DOHH2 (cell line): ENCODE results near the gene SCN1A.

ENCODE experiments used
- H3F3A ChIP-seq: fragments of 200-600 bp; sonication (generic), shearing (Covaris generic); 2 replicates; pipeline ENCODE4 v1.6.0; 2016; ENCODE audit warnings: antibody characterized with exemption, mild to moderate bottlenecking; ENCODE audit not compliant: control insufficient read depth, insufficient read depth
- H3K27ac ChIP-seq: fragments of 200-600 bp; sonication (generic); 2 replicates; pipeline ENCODE4 v1.5.1; 2014; ENCODE audit warnings: low read depth, mild to moderate bottlenecking, low read length, moderate library complexity
- H3K27me3 ChIP-seq: fragments of 200-600 bp; sonication (generic); 2 replicates; pipeline ENCODE4 v1.6.1; 2014; ENCODE audit warnings: mild to moderate bottlenecking, low read length, mixed read lengths; ENCODE audit not compliant: control insufficient read depth
- H3K36me3 ChIP-seq: fragments of 200-600 bp; sonication (generic); 2 replicates; pipeline ENCODE4 v1.6.1; 2014; ENCODE audit warnings: mild to moderate bottlenecking, low read length, moderate library complexity, mixed read lengths; ENCODE audit not compliant: control insufficient read depth
- H3K4me1 ChIP-seq: fragments of 200-600 bp; sonication (generic); 2 replicates; pipeline ENCODE4 v1.6.1; 2014; ENCODE audit warnings: mild to moderate bottlenecking, low read length, mixed read lengths; ENCODE audit not compliant: control insufficient read depth
- H3K4me2 ChIP-seq: fragments of 200-600 bp; sonication (generic); 2 replicates; pipeline ENCODE4 v1.6.0; 2014; ENCODE audit warnings: mild to moderate bottlenecking, low read length, moderate library complexity
- H3K4me3 ChIP-seq: fragments of 200-600 bp; sonication (generic); 2 replicates; pipeline ENCODE4 v1.5.1; 2014; ENCODE audit warnings: mild to moderate bottlenecking, low read length, mixed read lengths
- H3K79me2 ChIP-seq: fragments of 200-600 bp; sonication (generic); 2 replicates; pipeline ENCODE4 v1.6.1; 2014; ENCODE audit warnings: mild to moderate bottlenecking, low read length, mixed read lengths; ENCODE audit not compliant: control insufficient read depth
- H3K9me2 ChIP-seq: fragments of 200-600 bp; sonication (generic); replicated peaks from 2 replicates; pipeline ENCODE4 v1.6.1; 2014; ENCODE audit warnings: mild to moderate bottlenecking, low read length, mixed read lengths; ENCODE audit not compliant: control insufficient read depth
- H3K9me3 ChIP-seq: fragments of 200-600 bp; sonication (generic); 2 replicates; pipeline ENCODE4 v1.6.1; 2014; ENCODE audit warnings: antibody characterized with exemption, low read length, mixed read lengths; ENCODE audit not compliant: control insufficient read depth, insufficient read depth
- H4K20me1 ChIP-seq: fragments of 200-600 bp; sonication (generic); 2 replicates; pipeline ENCODE4 v1.6.0; 2014; ENCODE audit warnings: low read depth, mild to moderate bottlenecking, antibody characterized with exemption, low read length, moderate library complexity; ENCODE audit not compliant: control insufficient read depth, insufficient read depth
- EZH2phosphoT487 ChIP-seq: fragments of 200-600 bp; sonication (generic); IDR thresholded peaks from 2 replicates; pipeline ENCODE4 v1.6.1; 2017; ENCODE audit warnings: borderline replicate concordance, mild to moderate bottlenecking, antibody characterized with exemption, low read length, moderate library complexity, mixed read lengths
- TF ChIP-seq, protein P1 (sequence below): fragments of 200-600 bp; sonication (generic); IDR thresholded peaks from one replicate; pipeline ENCODE4 v1.5.1; 2014; ENCODE audit warnings: antibody characterized with exemption, mild to moderate bottlenecking, low read depth, low read length; ENCODE audit not compliant: poor library complexity, severe bottlenecking

Gene SCN1A

DNA sequence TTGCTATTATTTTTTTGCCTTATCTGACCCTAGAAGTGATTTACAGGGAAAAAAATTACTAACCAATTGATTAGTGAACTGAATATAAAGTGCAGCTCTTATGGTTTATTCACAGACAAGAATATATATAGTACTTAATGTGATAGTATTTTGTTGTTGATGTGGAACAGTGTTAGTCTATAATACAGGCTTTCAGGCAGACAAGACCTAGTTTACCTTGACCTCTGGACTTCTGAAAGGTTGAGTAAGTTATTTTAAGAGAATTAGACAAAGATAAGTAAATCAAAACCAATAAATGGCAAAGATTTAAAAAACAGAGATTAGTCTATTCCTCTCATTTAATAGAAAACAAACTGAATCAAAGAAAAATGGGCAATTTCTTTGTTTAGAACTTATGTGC is 46.0 kb downstream of the SCN1A start:
- Histone ChIP-seq H3K27me3 (0 out of 2 replicates have a peak, but pooled peaks cover 2% of the 10 kb centered on the region), H3K79me2 (no peaks in the 10 kb centered on the region), H3K36me3 (no peaks in the 10 kb centered on the region), H4K20me1 (no peaks in the 10 kb centered on the region), H3F3A (no peaks in the 10 kb centered on the region), H3K4me3 (no peak overlapping the region), H3K27ac (no peak overlapping the region), H3K9me3 (no peaks in the 10 kb centered on the region), H3K9me2 (no peaks in the 10 kb centered on the region), H3K4me2 (no peak overlapping the region), H3K4me1 (no peaks in the 10 kb centered on the region)
- TF ChIP-seq, protein P1, sequence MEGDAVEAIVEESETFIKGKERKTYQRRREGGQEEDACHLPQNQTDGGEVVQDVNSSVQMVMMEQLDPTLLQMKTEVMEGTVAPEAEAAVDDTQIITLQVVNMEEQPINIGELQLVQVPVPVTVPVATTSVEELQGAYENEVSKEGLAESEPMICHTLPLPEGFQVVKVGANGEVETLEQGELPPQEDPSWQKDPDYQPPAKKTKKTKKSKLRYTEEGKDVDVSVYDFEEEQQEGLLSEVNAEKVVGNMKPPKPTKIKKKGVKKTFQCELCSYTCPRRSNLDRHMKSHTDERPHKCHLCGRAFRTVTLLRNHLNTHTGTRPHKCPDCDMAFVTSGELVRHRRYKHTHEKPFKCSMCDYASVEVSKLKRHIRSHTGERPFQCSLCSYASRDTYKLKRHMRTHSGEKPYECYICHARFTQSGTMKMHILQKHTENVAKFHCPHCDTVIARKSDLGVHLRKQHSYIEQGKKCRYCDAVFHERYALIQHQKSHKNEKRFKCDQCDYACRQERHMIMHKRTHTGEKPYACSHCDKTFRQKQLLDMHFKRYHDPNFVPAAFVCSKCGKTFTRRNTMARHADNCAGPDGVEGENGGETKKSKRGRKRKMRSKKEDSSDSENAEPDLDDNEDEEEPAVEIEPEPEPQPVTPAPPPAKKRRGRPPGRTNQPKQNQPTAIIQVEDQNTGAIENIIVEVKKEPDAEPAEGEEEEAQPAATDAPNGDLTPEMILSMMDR = no peak
- TF ChIP-seq EZH2phosphoT487 = no peak

DNA sequence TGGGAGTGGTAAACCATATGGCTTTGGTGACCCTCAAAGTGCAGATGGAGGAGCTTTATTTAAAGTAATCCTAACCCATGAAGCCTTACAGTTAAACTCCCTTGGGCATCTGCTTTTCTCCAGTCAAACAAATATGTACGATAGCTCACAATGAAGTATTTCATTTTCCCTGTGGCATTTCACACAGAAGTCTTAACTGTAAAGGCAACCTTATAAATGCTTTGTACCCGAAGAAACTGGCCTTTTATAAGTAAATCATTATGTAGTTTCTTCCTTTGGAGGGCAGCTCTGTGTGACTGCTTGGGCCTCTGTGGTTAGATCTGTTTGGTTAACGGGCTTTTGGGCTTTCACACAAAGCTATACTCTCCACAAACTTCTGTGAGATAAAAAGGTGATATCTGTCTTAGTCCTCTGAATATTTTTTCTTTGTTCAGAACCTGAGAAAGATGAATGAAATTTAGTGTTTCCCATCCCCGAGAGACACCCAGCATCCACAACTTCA is 46.6 kb downstream of the SCN1A start:
- no peaks in the 10 kb centered on the region for H3K9me3 ChIP-seq
- H3K4me1 ChIP-seq = no peaks in the 10 kb centered on the region
- H4K20me1 ChIP-seq = no peaks in the 10 kb centered on the region
- no peak overlapping the region for H3K4me3 ChIP-seq
- no peaks in the 10 kb centered on the region for H3K9me2 ChIP-seq
- TF ChIP-seq, protein P1 = no peak
- TF ChIP-seq EZH2phosphoT487 = no peak
- H3K27ac ChIP-seq = no peak overlapping the region
- H3K27me3 ChIP-seq = 0 out of 2 replicates have a peak, but pooled peaks cover 2% of the 10 kb centered on the region
- H3K4me2 ChIP-seq = no peak overlapping the region
- H3K79me2 ChIP-seq = no peaks in the 10 kb centered on the region
- no peaks in the 10 kb centered on the region for H3K36me3 ChIP-seq
- H3F3A ChIP-seq = no peaks in the 10 kb centered on the region

DNA sequence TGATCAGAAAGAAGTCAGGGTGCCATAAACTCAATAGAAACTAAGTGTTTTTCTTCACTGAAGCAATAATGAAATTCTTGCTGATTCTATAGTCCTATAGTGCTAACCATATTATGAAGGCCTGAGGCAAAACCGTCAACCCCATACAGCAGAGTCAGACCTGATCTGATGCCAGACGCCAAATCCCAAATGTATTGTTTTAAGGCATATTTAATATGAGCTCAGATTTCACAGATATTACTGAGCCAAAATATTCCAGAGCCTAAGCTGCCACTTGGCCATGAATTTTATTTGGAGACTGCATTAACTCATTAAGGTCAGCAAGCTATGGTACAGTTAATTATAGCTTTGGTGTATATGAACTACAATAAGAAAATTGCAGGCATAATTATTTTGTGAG is 53.4 kb downstream of the SCN1A start:
- H3K4me1 ChIP-seq = no peaks in the 10 kb centered on the region
- no peak overlapping the region for H3K4me2 ChIP-seq
- no peaks in the 10 kb centered on the region for H4K20me1 ChIP-seq
- H3K4me3 ChIP-seq = no peak overlapping the region
- no peak for TF ChIP-seq EZH2phosphoT487
- TF ChIP-seq, protein P1 = no peak
- H3K27ac ChIP-seq = no peak overlapping the region
- no peaks in the 10 kb centered on the region for H3K36me3 ChIP-seq
- H3K79me2 ChIP-seq = no peaks in the 10 kb centered on the region
- H3K27me3 ChIP-seq = peaks cover 7% of the 10 kb centered on the region
- H3K9me3 ChIP-seq = no peaks in the 10 kb centered on the region
- H3K9me2 ChIP-seq = no peaks in the 10 kb centered on the region
- no peaks in the 10 kb centered on the region for H3F3A ChIP-seq

- no peak overlapping the region for H3K4me3 ChIP-seq
- H3K27me3 ChIP-seq = peaks cover 9% of the 10 kb centered on the region
- H3F3A ChIP-seq = no peaks in the 10 kb centered on the region
- no peaks in the 10 kb centered on the region for H3K4me1 ChIP-seq
- no peaks in the 10 kb centered on the region for H4K20me1 ChIP-seq
- no peaks in the 10 kb centered on the region for H3K9me2 ChIP-seq
- H3K36me3 ChIP-seq = no peaks in the 10 kb centered on the region
- TF ChIP-seq, protein P1 = no peak
- TF ChIP-seq EZH2phosphoT487 = no peak
- H3K27ac ChIP-seq = no peak overlapping the region
- H3K79me2 ChIP-seq = no peaks in the 10 kb centered on the region
- no peak overlapping the region for H3K4me2 ChIP-seq
- H3K9me3 ChIP-seq = no peaks in the 10 kb centered on the region
Measured at GRCh38 chr2:166074011-166074410, 53.8 kb downstream of the SCN1A start.
